Activated CD4-positive, alpha-beta T cell treated with anti-CD3 and anti-CD28 coated beads, Interleukin-2, amount 50 U/mL, for 16 hours (primary cell): ENCODE results near the gene BCL6.
"Not testable (repeated sequence)": the region's sequence is repeated elsewhere in the genome, so short reads cannot be mapped to it uniquely, and the experiment has no call there.

ENCODE experiments used
- DNase-seq: peaks from one replicate; pipeline ENCODE4 v3.0.0-alpha.2; 2020

The BCL6 gene

GRCh38 chr3:187709155-187709554, 36.1 kb downstream of the BCL6 start:
- no peak for DNase-seq

- no peak for DNase-seq
Observed at GRCh38 chr3:187708696-187709095, 36.6 kb downstream of the BCL6 start.

- DNase-seq = no peak
Observed at GRCh38 chr3:187706971-187707370, 38.3 kb downstream of the BCL6 start.

- no peak for DNase-seq
Observed at GRCh38 chr3:187705164-187705563, 40.1 kb downstream of the BCL6 start.

GRCh38 chr3:187702507-187703033, 42.7 kb downstream of the BCL6 start, which contains the start of gene RTP2:
Gene RTP2, minus strand, starts transcription at chr3:187702557. Its CDS starts 429 bp downstream, at chr3:187702128.
- DNase-seq = no peak

- DNase-seq = no peak
Observed at GRCh38 chr3:187700249-187700648, 45.0 kb downstream of the BCL6 start.

- DNase-seq = no peak
Observed at GRCh38 chr3:187698499-187699399, 46.5 kb downstream of the BCL6 start.

GRCh38 chr3:187696021-187696420, 49.2 kb downstream of the BCL6 start:
- DNase-seq = no peak

GRCh38 chr3:187695449-187695848, 49.8 kb downstream of the BCL6 start:
- no peak for DNase-seq

- no peak for DNase-seq
Observed at GRCh38 chr3:187694801-187695200, 50.5 kb downstream of the BCL6 start.

GRCh38 chr3:187693431-187693830, 51.8 kb downstream of the BCL6 start:
- DNase-seq = no peak

GRCh38 chr3:187689984-187690383, 55.3 kb downstream of the BCL6 start:
- no peak for DNase-seq

- DNase-seq = no peak
Observed at GRCh38 chr3:187686621-187687273, 58.5 kb downstream of the BCL6 start.

GRCh38 chr3:187685948-187686347, 59.3 kb downstream of the BCL6 start:
- DNase-seq = no peak

- peak; percentile 39 for DNase-seq
Observed at GRCh38 chr3:187684880-187685279, 60.4 kb downstream of the BCL6 start.

GRCh38 chr3:187684444-187684843, 60.8 kb downstream of the BCL6 start:
- no peak for DNase-seq

GRCh38 chr3:187681756-187682155, 63.5 kb downstream of the BCL6 start:
- DNase-seq = not testable (repeated sequence)

GRCh38 chr3:187679638-187680396, 65.5 kb downstream of the BCL6 start:
- DNase-seq = peak; percentile 67

GRCh38 chr3:187678726-187679268, 66.5 kb downstream of the BCL6 start:
- DNase-seq = peak; percentile 48

- no peak for DNase-seq
Observed at GRCh38 chr3:187677604-187678003, 67.7 kb downstream of the BCL6 start.

- no peak for DNase-seq
Observed at GRCh38 chr3:187673012-187673411, 72.3 kb downstream of the BCL6 start.
